Kidney (tissue), 14 donors: ENCODE results near the gene MAOA. TPM values are rescaled to one million over a fixed set of nuclear protein-coding genes. Genes with fewer than 3 reads are reported as not detected.

Experiments
- DNase-seq, 5 donors: peaks; one replicate each; pipeline ENCODE4 v3.0.0-alpha.2; 2013 to 2020
- FAIRE-seq: peaks from 2 replicates; lab custom pipeline; 2012; peaks lifted over from hg19 to GRCh38; lab: Jason Lieb, UNC
- H3K27ac ChIP-seq, 2 donors: one replicate each; pipeline ENCODE4 v1.7.0; 2013; ENCODE audit warnings: low read depth in 2 of 2, low read length in 2 of 2, inconsistent platforms in 1 of 2
- H3K27me3 ChIP-seq: one replicate; pipeline ENCODE4 v1.7.1; 2013; ENCODE audit warnings: low read length, inconsistent platforms; ENCODE audit not compliant: control insufficient read depth, insufficient read depth
- H3K36me3 ChIP-seq, 3 donors: one replicate each; pipeline versions ENCODE4 v1.7.0 to v1.7.1; 2013; ENCODE audit warnings: low read length in 3 of 3, control low read depth in 1 of 3, inconsistent platforms in 1 of 3; ENCODE audit not compliant: insufficient read depth in 3 of 3, control insufficient read depth in 2 of 3
- H3K4me1 ChIP-seq, 3 donors: one replicate each; pipeline versions ENCODE4 v1.7.0 to v1.7.1; 2013; ENCODE audit warnings: low read length in 3 of 3, inconsistent platforms in 1 of 3, low read depth in 1 of 3; ENCODE audit not compliant: control insufficient read depth in 2 of 3, insufficient read depth in 2 of 3
- H3K4me3 ChIP-seq, 3 donors: one replicate each; pipeline versions ENCODE4 v1.7.0 to v1.8.1; 2013; ENCODE audit warnings: low read length in 3 of 3, control low read depth in 1 of 3, inconsistent platforms in 1 of 3
- H3K9ac ChIP-seq, 3 donors: one replicate each; pipeline versions ENCODE4 v1.7.0 to v1.7.1; 2013; ENCODE audit warnings: low read length in 3 of 3, control low read depth in 1 of 3, inconsistent platforms in 1 of 3
- H3K9me3 ChIP-seq, 3 donors: one replicate each; pipeline versions ENCODE4 v1.7.0 to v1.7.1; 2013; ENCODE audit warnings: low read length in 3 of 3, control low read depth in 1 of 3, inconsistent platforms in 1 of 3; ENCODE audit not compliant: control insufficient read depth in 2 of 3, insufficient read depth in 1 of 3
- CTCF ChIP-seq: IDR thresholded peaks from 3 replicates; pipeline ENCODE4 v1.5.1; 2012; ENCODE audit warnings: mild to moderate bottlenecking, moderate library complexity, borderline replicate concordance; ENCODE audit not compliant: insufficient read depth; ENCODE audit errors: extremely low read depth
- intact Hi-C: fragments of 100-400 bp; cut with DNase I; formaldehyde crosslinking; loops from one replicate; pipeline ENCODE4 v1.11.1; 2022
- polyA plus RNA-seq: library from polyadenylated mRNA; stranded (reverse); fragments of 350-450 nt; fragmentation: Illumina TruSeq; extraction: RNeasy Lipid Tissue Mini Kit (QIAGEN cat#74804); gene quantifications from one replicate; pipeline ENCODE4 v1.2.3, GENCODE V29; 2014; ENCODE audit warnings: low read depth, low replicate concordance; ENCODE audit not compliant: insufficient read depth
- total RNA-seq: library from RNA; stranded (reverse); fragmentation: NEBNext Ultra II Directional; extraction: Animal tissue kit (Norgen Biotek cat#: 25700); gene quantifications from one replicate; pipeline ENCODE4 v1.2.1, GENCODE V29; 2021
- donor health status: control.
- donor health status: control.
- donor health status: control.
- donor health status: control.
- donor health status: control.
- donor health status: DM: yes; HTN: yes; CAD: no.
- donor health status: Normal renal cell carcinoma (clear cell type).

MAOA gene
- total and polyA plus RNA-seq, 2 donors from 2014 or later = 134 to 227 TPM

GRCh38 chrX:43688586-43688985, 32.5 kb downstream of the MAOA start:
- Histone ChIP-seq H3K9ac (no peak overlapping the region), H3K27me3 (no peaks in the 10 kb centered on the region), H3K27ac (no peak overlapping the region), H3K36me3 (no peaks in the 10 kb centered on the region), H3K9me3 (no peaks in the 10 kb centered on the region), H3K4me3 (no peak overlapping the region), H3K4me1 (peaks cover 0 to 3% (median 1%) of the 10 kb centered on the region in 3 donors)
- no peak for TF ChIP-seq CTCF
- intact Hi-C loops = no loop called here
- FAIRE-seq (no peak), DNase-seq (no peak)

- H3K36me3 ChIP-seq = no peaks in the 10 kb centered on the region
- H3K4me1 ChIP-seq = peaks cover 0 to 3% (median 2%) of the 10 kb centered on the region in 3 donors
- no peaks in the 10 kb centered on the region for H3K27me3 ChIP-seq
- H3K9ac ChIP-seq = no peak overlapping the region
- no peak for FAIRE-seq
- no peak for TF ChIP-seq CTCF
- intact Hi-C loops = no loop called here
- H3K9me3 ChIP-seq = no peaks in the 10 kb centered on the region
- DNase-seq = peak in 2 of 5 donors; percentile 27 to 42
- H3K4me3 ChIP-seq = no peak overlapping the region
- no peak overlapping the region for H3K27ac ChIP-seq
Observed at GRCh38 chrX:43693602-43694406, 37.7 kb downstream of the MAOA start.

GRCh38 chrX:43699475-43699874, 43.4 kb downstream of the MAOA start:
- no peak overlapping the region for H3K9ac ChIP-seq
- no peak for TF ChIP-seq CTCF
- H3K9me3 ChIP-seq = no peaks in the 10 kb centered on the region
- H3K27me3 ChIP-seq = peaks cover 2% of the 10 kb centered on the region
- FAIRE-seq = no peak
- no peak for DNase-seq
- no peak overlapping the region for H3K27ac ChIP-seq
- H3K4me1 ChIP-seq = peaks cover 0 to 15% (median 4%) of the 10 kb centered on the region in 3 donors
- H3K36me3 ChIP-seq = no peaks in the 10 kb centered on the region
- no peak overlapping the region for H3K4me3 ChIP-seq
- intact Hi-C loops = no loop called here
